ENCODE results near the gene MSRB3.
"Not testable (repeated sequence)": the region's sequence is repeated elsewhere in the genome, so short reads cannot be mapped to it uniquely, and the experiment has no call there.

The MSRB3 gene

DNA sequence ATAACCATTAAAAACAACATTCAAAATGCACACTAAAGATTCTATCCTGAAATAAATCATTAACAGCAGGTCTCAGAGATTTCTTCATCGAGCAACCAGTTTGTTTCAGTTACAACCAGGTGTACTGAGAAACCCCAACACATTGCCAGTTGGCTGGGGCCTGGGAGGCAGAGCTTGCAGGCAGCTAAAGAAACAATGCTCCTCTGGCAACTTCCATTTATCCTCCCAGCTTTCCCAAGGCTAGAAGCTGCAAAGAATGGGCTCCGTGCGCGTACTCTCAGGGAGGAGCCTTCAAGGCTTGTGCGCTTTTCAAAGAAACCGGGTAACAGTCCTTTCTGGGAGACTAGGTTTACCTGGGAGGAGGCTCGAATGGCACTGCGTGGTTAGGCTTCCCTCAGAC is 181.6 kb downstream of the MSRB3 start:
- DNase-seq = no peak

DNA sequence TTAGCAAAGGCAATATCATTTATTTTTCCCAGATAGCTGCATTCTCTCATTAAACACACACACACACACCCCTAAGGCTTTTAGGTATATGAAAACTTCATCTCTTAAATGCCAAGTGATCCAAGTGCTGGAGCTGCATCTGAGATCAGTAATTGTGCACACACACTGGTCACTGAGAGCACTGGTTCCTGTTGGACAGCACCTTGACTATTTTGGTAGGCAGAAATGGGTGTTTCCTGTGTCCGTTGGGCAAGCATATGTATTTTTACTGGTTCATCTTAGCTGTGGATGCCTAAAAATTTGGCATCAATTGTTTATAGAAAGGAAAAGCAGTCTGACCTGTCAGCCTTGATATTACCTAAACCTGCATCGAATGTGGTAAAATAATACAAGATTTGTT is 182.5 kb downstream of the MSRB3 start:
- DNase-seq = no peak

DNA sequence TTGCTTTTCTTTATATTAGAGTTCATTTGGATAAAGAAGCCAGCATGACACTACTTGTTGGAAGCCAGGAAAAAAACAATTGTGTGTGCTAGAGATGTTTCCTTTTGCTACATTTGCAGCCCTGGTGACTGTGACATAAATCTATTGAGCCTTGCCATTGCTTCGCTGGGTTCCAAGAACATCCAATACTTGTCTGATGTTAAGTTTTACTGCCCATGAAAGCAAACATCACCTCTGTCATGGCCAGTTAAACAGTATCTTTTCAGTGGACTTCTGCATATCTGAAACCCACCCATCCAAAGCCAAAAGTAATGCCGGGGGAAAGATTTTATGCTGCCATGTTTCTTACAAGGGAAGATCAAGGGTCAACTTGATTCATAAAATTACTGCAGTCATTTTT is 184.0 kb downstream of the MSRB3 start:
- no peak for DNase-seq

DNA sequence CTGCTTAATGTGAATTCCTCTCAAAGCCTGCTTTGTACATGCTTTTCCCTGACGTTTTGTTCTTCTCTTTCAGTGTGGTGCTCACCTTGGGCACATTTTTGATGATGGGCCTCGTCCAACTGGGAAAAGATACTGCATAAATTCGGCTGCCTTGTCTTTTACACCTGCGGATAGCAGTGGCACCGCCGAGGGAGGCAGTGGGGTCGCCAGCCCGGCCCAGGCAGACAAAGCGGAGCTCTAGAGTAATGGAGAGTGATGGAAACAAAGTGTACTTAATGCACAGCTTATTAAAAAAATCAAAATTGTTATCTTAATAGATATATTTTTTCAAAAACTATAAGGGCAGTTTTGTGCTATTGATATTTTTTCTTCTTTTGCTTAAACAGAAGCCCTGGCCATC is 184.6 kb downstream of the MSRB3 start:
- no peak for DNase-seq

DNA sequence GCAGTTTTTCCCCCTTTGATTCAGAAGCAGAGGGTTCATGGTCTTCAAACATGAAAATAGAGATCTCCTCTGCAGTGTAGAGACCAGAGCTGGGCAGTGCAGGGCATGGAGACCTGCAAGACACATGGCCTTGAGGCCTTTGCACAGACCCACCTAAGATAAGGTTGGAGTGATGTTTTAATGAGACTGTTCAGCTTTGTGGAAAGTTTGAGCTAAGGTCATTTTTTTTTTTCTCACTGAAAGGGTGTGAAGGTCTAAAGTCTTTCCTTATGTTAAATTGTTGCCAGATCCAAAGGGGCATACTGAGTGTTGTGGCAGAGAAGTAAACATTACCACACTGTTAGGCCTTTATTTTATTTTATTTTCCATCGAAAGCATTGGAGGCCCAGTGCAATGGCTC is 185.1 kb downstream of the MSRB3 start:
- DNase-seq = no peak

DNA sequence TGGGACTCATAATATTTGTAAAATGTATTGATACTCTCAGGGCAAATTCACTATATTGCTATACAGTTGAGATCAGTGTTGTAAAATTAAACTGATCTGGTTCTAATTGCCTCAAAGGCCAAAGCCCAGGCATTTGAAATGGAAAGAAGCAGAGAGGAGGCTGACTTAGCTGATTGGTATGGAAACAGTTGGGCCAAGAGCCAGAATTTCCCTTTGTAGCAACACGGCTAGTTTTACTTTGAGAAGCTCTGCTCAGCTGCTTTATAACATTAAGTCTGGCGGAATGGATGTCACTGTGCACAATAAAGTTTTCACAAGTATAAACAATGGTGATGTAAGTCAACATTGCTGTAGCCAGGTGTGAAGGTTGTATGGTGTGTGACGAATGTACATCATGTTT is 186.4 kb downstream of the MSRB3 start:
- DNase-seq = no peak

DNA sequence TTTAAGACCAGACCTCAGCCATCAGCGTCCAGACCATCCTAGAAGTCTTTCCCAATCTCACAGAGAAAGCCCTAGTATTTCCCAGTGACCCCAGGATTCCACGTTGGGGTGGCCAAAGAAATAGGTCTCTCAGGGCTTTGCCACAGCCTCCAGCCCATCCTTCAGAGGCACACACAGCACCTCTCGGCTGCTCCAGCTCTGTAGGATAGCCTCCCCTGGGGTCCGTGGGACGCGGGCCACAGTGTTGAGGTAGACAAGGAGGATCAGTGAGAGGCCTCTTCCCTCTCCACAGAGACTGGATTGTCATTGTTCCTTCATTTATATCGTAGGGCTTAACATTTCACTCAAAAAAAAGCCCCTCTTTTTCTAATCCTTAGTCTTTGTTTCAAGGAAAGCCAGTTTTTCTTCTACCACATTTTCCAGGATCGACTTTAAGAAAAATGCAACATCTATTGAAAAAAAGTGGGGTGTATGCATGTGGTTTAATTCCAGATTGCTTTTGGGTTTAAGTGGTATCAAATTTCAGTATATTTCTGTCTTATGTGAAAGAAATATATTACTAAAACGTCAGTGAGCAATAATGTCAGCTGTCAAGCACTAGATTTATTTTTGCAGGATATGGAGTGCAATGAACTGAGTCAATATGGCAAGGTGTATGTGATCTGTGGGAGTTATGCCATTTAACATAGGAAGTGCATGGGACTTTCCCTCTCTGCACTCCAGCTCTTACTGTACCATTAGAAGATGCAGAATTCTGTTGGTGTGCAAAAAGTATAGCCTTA is 187.5 kb downstream of the MSRB3 start:
- no peak for DNase-seq

DNA sequence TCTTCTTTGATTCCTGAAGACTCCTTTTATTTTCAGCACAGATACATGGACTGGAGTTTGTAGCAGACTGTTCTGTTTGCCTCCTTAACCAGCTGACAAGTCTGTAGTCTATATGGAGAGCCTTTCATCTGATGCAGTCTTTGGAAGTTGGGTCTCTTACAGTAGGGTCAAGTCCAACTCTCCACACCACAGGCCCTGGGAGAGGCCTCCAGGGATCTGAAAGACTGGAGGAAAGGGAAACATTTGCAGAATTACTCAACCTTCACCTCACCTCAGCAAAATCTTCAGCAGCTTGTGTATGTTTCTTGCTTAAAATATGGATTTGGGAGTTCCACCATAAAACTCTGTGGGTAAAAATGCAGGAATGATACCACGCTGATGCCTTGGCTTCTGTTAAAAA is 188.4 kb downstream of the MSRB3 start:
- no peak for DNase-seq

DNA sequence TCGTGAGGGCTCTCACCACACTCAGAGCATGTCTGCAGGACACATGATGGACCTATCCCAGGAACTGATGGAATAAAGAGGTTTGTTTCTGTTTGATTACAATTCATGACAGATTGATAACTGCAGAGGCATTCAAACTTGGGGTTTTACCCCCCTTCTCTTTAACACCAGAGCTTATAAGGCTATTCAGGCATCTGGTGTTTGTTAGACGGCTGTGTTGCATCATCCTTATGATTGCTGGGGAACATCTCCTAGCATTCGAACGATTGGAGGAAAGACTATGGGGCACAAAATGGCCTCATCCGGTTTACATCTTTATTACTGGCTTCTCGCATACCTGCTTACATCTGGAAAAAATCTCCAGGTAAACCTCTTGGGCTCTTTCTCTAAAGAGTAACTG is 191.8 kb downstream of the MSRB3 start:
- no peak for DNase-seq

DNA sequence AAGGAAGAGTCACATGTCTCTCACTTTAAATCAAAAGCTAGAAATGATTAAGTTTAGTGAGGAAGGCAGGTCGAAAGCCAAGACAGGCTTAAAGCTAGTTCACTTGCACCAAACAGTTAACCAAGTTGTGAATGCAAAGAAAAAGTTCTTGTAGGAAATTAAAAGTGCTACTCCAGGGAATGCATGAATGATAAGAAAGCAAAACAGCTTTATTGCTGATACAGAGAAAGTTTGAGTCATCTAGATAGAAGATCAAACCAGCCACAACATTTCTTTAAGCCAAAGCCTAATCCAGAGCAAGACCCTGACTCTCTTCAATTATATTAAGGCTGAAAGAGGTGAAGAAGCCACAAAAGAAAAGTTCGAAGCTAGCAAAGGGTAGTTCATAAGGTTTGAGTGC is 193.6 kb downstream of the MSRB3 start:
- no peak for DNase-seq

DNA sequence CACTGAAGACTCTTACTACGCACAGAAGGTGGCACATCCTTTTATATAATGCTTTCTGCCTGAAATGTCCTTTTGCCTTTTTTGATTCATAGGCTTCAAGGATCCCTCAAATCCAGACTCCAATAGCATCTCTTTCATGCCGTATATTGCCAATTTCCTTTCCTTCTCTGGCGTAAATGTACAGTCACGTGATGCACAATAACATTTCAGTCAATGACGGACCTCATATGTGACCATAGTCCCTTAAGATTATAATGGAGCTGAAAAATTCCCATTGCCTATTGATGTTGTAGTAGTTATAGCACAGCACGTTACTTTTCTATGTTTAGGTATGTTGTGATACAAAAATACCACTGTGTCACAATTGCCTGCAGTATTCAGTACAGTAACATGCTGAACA is 196.3 kb downstream of the MSRB3 start:
- DNase-seq = no peak

DNA sequence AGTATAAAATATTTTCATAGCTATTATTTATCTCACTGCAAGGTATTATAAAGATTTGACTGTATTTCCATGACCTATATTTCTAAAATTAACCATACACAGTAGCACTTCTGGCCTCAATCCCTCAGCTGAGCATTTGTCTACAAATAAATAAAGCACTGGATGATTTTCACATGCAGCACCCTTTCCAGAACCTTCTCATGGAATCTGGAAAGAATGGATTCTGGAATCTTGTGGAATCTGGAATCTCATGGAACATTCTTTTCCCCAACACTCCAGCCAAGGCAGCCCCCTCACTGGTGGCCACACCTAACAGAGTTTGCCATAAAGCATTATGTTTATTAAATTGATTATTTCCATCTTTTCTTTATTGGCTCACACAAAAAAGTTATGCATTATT is 199.2 kb downstream of the MSRB3 start:
- no peak for DNase-seq

DNA sequence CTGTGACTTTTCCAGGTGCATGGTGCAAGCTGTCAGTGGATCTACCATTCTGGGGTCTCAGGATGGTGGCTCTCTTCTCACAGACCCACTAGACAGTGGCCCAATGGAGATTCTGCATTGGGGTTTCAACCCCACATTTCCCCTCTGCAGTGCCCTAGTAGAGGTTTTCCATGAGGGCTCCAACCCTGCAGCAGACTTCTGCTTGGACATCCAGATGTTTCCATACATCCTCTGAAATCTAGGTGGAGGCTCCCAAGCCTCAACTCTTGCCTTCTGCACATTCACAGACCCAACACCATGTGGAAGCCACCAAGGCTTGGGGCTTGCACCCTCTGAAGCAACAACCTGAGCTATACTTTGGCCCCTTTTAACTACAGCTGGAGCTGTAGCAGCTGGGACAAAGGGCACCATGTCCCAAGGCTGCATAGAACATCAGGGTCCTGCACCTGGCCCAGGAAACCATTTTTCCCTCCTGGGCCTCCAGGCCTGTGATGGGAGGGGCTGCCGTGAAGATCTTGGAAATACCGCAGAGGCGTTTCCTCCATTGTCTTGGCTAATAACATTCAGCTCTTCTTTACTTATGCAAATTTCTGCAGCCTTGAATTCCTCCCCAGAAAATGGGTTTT is 205.5 kb downstream of the MSRB3 start:
- not testable (repeated sequence) for DNase-seq

DNA sequence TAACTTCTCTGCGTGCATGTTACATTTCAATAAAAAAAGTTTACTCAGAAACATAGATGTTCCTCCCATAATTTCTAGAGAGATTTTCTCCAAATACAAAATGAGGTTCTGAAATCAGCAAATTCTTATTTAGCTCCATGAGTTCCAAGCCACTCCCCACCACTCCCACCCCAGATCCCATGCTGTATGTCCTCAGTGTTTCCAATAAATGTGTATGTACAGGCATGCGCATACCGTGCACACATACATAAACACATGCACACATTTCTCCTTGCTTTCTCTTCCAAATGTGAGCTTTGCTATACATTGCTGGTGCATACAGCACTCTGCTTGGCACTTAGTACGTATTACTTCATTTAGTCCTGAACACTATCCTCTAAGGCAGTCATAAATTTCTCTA is 209.7 kb downstream of the MSRB3 start:
- no peak for DNase-seq

DNA sequence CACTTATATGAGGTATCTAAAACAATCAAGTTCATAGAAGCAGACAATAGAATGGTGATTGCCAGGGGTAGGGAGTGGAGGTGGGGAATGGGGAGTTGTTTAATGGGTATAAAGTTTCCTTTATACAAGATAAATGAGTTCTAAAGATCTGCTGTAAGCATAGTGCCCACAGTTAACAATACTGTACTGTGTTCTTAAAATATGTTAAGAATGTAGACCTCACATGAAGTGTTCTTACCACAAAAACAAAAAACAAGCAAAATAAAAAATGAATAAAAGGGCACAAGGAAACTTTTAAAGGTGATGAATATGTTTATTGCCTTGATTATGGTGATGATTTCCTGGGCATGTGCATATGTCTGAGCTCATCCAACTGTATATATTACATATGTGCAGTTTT is 211.8 kb downstream of the MSRB3 start:
- DNase-seq = no peak

DNA sequence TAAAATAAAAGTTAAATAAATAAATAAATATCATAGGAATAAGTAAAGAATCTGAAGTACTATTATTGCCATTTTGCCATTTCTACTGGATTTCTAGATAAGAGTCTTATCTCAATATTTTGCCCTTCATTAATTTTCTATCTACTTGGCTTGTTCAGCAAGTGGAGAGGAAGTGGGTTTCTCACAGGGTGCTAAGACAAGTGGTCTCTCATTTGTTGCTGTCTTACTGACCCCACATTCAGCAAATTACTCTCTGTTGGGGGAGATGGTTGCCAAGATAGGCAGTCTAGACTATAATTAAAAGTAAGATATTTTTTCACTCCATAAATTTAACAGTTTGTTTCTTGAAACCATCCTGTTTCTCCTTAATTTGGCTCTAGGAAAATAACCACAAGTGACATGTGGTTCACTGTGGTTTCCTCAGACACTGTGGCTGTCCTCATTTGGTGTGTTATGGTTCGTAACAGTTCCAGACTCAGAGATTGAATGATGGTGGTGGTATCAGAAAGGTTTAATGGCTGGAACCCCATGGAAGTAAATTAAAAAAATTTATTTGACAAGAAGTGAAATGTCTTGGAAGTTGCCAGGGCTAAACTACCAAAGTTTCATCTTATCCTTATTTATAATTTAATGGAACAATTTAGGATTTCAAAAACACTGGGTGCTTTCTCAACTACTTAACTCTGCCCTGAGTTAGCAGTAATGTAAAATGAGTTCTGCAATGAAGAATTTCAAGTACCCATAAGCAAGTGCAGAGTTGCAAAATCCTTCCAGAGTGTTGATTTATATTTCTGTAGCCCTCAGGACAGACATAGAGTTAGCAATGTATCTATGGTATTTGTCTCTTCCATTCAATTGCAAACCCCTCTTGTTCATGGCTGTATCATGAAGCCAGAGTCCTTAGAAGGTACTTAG is 214.8 kb downstream of the MSRB3 start:
- no peak for DNase-seq

DNA sequence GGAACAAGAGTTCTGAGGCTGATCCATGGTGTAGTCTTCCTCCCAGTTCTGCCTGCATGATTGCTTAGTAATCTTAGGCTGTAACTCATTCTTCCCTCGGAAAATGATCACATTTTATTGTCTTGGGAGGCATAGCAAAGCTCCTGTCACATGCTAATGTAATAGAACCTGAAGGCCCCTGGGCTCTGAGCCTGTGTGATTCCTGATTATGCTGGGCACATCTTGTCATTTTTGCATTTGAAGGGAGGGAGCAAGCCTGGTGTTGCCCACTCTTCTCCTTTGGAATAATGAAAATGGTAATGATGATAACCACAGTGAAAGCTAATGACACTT is 215.4 kb downstream of the MSRB3 start:
- no peak for DNase-seq

DNA sequence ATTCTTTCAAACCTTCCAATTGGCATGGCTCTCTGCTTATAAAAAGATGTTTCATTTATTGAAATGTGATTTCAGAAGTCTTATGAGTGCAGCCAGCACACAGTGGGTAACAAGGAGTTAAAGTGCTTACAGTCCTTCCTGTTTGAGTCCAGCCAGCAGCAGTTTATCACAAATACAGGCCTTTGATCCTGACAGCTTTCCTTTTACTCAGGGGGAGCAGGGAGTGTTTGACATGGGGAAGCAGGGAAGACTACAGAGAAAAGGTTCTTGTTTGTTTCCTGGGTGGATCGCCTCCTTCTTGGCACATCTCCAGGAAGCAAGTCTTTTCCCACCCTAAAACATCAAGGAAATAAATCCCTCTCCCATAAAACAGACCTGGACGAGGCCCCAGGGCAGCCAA is 216.1 kb downstream of the MSRB3 start:
- no peak for DNase-seq

DNA sequence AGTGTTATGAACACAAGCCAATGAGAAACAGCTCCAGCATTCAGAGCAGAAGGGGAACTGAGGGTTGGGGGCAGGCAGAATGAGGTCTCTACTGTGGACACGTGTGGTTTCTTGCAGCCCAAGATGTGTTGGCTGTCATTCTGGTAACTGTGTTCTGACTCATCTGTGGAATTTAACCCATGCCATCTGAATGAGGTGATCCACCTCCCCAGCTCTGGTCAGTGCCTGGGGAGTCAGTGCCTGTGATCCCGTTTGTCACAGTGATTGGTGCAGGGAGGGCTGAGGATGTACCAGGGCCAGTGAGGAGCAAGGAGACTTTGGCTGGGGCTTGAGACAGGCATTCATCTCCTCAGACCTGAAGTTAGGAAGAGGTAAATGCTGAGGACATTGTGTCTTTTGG is 216.8 kb downstream of the MSRB3 start:
- DNase-seq = no peak

DNA sequence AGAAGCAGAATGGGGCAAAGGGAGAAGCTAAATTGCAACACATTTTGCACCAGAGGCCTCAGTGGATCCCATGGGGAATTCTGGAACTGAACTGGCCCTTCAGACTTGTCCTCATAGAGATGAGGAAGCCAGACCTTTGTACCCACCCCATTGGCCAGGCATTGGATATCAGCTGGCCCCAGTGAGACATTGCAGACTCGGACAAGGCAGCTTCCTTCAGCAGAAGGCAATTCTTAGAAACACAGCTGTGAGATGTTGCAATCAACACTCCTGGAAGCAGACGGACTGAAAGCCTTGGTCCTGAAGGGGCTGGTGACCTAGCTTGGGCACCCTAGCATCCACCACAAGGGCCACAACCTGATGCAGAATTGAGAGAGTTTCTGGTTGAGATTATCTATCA is 218.1 kb downstream of the MSRB3 start:
- no peak for DNase-seq

DNA sequence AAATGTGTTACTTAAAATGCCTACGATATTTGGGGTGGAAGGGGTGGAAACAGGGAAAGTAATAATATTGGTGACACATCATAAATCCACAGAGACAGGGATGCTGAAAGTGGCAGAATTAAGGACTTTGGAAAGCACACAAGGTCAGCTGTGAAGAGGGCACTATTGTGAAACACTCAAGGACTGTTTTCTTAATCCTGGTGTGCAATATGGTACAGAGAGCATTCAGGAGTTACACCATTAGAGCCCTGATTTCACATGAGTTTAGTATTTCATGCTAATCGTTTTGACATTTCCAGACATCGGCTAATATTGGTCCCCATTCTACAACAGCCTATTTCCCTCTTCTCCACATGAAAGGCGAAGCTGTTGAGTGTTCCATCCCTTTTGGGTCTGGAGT is 219.2 kb downstream of the MSRB3 start:
- DNase-seq = no peak

DNA sequence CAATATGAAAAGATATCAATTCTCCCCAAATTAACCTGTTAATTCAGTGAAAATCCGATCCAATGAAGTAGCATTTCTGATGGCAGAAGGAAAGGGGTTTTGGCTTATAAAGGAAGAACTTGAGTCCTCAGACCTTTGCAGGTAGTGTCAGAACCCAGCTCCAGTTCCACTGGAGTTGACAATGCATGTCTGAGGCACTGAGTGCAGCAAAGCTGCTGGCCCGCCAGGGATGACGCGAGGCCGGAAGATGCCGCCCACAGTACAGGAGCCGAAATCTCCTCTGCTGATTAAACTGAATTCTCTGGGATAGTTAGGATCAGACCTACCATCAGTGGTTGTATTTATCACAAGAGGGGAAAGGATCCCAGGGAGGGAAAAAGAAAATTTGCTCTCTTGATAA is 220.7 kb downstream of the MSRB3 start:
- DNase-seq = no peak

DNA sequence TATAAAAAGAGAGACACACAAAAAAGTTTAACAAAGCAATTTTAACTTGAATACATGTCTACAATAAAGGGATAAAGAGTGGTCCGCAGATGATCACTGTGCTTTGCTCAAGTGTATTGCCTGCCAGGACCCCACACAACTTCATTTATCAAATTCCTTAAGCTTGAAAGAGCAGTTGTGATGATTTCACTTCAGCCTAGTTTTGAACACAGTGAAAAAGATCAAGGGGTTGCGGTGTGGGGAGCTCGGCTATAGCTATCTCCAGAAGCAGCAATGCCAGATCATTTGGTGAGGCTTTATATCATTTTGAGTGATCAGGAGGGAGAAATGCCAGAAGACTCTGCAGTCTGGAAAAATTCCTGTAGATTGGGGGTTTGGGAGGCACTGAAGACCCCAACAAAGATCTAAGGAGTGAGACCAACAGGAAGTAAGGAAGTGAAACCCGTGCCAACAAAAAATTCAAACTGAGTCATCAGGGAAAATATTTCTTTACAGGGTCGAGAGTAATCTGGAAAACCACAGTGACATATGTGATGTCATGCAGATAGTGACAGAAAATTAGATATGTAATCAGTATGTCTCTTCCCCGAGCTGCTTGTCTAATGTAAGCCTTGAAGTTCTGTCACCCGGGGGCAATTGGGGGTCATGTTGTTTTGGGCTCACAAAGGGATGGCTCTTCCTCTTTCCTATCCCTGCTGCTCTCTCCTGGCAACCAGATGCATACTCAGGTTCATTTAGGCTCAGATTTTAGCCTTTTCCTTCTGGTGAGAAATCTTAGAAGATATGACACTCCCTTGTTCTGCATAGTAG is 221.8 kb downstream of the MSRB3 start:
- no peak for DNase-seq
